GM18507 (cell line): ENCODE results near the gene UQCRC1.

Source experiments
- DNase-seq: peaks from one replicate; pipeline ENCODE4 v3.0.0; 2011; ENCODE audit warnings: low read depth; ENCODE audit not compliant: insufficient read length; ENCODE audit errors: extremely low spot score
- FAIRE-seq: peaks from 2 replicates; lab custom pipeline; 2011; peaks lifted over from hg19 to GRCh38; lab: Jason Lieb, UNC

Gene UQCRC1

DNA sequence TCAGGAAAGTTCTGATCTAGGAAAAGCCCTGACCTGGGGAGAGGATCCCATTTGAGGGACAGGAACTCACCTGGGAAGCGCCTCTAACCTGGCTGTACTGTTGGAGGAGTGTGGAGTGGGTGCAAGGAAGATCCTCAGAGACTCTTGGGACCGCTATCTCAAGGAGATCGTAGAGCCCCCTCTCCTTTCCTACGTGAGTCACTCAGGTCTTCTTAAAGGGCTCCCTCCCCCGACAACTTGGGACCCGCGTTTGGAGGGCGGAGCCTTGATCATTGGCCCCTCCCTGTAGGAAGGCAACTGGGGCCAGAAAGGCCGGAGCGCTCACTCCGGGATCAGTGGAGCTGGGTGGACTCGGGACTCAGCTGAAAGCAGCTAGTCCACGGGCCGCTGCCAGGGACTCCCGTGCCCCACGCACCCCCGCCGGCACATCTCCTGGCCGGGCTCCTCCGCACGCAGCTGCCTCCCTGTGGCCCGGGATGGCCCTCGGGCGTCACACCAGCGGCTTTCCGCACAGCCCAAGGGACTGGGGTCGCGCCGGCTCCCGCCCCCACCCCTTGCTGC, 25.3 kb upstream of the UQCRC1 start:
- DNase-seq (peak; percentile 44), FAIRE-seq (peak; percentile 83)

GRCh38 chr3:48633743-48634142, 24.3 kb upstream of the UQCRC1 start:
- no peak for DNase-seq

DNA sequence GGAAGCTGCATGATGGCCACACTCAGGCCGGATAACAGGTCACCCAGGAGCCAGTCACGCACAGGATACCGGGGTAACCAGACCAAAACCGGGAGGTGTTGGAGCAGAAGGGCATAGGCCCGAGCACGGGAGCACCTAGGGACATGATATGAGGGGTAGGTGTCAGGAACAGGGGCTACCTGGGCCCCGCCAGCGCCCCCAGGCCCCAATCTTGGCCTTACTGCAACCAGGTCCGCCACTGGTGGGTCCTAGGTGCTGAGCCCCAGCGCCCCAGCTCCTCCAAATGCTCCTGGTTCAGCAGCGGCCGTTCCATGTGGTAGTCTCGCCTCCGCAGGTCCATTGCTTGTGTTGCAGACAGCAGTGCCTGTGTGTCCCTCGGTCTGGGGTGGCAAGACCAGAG, 23.8 kb upstream of the UQCRC1 start:
- DNase-seq = no peak

More at GRCh38 chr3:48633743-48634142, 24.3 kb upstream of the UQCRC1 start:
- no peak for FAIRE-seq

GRCh38 chr3:48631516-48632448, 22.3 kb upstream of the UQCRC1 start:
- no peak for DNase-seq
- no peak for FAIRE-seq

More for the DNA sequence above, 23.8 kb upstream of the UQCRC1 start:
- FAIRE-seq = no peak

- DNase-seq (no peak), FAIRE-seq (no peak)
These were observed 21.4 kb upstream of the UQCRC1 start for GRCh38 chr3:48630833-48631232.

- no peak for DNase-seq
- no peak for FAIRE-seq
These were observed 21.0 kb upstream of the UQCRC1 start for GRCh38 chr3:48630407-48630806.

- DNase-seq (no peak), FAIRE-seq (no peak)
These were observed 20.4 kb upstream of the UQCRC1 start for GRCh38 chr3:48629894-48630293.

GRCh38 chr3:48628277-48629017, 19.0 kb upstream of the UQCRC1 start:
- DNase-seq (no peak), FAIRE-seq (no peak)

GRCh38 chr3:48625600-48625999, 16.2 kb upstream of the UQCRC1 start:
- DNase-seq (no peak), FAIRE-seq (no peak)

DNA sequence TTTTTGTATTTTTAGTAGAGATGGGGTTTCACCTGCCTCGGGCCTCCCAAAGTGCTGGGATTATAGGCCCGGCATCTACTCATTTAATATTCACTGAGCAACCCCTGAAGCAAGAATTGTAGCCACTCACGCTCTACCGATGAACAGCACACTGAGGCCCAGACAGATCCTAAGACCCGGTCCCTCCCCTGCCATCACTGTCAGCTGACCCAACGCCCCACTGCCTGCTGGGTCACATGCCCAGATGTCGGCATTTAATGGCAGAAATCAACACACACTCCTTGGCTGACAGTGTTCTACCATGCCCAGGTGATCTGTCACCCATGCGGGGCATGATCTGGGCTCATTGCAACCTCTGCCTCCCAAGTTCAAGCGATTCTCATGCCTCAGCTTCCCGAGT, 15.3 kb upstream of the UQCRC1 start:
- FAIRE-seq = no peak
- no peak for DNase-seq

DNA sequence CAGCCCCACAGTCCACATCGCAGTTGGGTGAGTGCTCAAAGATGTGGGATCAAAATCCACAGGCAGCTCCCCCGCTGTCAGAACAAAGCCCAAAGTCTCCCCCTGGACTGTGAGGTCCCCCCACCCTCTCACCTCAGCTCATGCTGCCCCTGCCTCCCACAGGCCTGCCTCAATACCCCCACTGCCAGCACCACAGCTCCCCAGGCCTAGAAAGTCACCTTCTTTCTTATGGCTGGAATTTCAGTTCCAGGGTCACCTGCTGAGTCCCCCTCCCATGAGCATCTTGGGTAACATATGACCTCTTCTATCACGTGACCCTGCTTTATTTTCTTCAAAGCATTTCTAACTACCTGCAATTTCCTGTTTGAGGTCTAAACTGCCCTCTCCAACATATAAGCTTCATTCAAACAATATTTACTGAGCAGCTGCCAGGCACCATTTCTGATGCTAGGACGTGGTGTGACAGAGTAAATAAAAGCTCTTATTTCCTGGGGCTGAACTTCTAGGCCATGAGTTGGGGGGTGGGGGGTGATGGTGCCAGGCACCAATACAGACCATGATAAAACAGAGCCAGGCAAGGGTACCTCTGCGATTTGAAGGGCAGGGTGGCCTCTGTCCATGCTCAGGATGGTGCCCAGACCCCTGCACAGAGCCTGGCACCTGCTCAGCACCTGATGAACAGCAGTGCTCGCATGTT, 14.6 kb upstream of the UQCRC1 start:
- no peak for DNase-seq
- no peak for FAIRE-seq

- FAIRE-seq (no peak), DNase-seq (no peak)
These were observed 12.0 kb upstream of the UQCRC1 start, which contains the start of gene TMEM89 for GRCh38 chr3:48621461-48621869. Gene TMEM89, minus strand, starts transcription at chr3:48621769. Its CDS starts 13 bp downstream, at chr3:48621756.

DNA sequence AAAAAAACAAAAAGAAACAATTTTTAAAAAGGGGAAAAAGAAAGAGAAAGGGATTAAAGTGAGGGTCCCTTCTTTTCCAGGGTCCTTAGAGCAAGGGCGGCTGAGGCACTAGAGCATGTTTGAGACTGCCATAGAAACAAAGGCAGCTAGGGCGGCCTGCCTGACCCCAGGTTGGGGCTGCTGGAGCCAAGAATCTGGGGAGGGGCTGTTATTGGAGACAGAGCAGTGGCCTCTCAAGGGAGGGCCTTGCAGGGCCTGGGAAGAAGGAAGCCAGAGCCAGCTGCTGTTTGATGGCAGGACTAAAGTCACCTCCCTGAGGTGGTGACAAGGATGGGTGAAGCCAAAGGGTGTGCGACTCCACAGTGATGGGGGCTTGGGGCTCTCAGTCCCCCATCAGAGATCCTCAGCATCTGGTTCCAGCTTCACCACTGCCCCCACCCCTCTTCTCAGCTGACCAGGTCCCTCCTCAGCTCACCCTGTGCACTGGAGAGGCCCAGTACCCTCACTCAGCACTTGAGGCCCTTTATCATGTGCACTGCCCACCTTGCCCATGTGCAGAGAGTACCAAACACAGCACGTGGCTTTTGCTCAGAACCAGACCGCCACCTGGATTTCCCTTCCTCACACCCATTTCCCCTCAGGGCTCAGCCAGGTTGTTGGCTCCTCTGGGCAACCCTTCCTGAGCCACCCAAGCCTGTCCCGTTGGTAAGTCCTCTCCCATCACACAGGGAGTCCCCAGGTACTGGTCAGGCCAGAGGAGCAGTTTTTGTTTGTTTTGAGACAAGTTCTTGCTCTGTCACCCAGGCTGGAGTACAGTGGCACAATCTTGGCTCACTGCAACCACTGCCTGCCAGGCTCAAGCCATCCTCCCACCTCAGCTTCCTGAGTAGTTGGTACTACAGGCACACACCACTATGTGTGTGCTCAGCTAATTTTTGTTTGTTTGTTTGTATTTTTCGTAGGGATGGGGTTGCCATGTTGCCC, 10.4 kb upstream of the UQCRC1 start:
- DNase-seq = no peak
- no peak for FAIRE-seq

- FAIRE-seq (no peak), DNase-seq (no peak)
These were observed 8.1 kb upstream of the UQCRC1 start for GRCh38 chr3:48617559-48617958.

- no peak for FAIRE-seq
- DNase-seq = no peak
These were observed 4.6 kb upstream of the UQCRC1 start for GRCh38 chr3:48614044-48614443.

DNA sequence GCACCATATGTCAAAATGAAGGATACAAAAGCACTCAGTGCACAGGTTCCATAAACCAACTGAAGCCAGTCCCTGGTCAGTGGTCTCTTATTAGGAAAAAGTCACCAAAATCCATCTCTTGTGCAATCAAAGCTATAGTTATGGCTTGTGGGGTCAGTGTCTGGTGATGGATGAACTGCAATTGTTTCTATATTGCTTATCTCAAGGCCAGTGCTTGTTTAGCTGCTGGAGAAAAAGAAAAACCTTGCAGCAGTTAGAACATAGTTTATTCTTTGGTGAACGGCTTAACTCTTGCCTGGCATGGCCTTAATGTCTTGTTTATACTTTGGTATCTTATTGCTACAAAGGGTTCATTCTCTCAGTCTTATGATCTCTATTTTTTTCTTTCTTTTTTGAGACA, 2.9 kb upstream of the UQCRC1 start:
- FAIRE-seq (no peak), DNase-seq (no peak)

DNA sequence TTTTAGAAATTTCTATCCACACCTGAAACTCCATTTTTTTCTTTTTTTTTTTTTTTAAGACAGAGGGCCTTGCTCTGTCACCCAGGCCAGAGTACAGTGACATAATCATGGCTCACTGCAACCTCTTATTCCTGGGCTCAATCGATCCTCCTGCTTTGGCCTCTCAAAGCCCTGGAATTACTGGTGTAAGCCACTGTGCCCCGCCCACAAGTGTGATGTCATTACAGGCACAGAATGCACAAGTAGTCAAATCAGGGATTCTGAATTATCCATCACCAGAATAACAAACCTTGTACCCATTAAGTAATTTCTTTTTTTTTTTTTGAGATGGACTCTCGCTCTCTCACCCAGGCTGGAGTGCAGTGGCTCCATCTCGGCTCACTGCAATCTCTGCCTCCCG, 1.9 kb downstream of the UQCRC1 start:
- FAIRE-seq = no peak
- DNase-seq = no peak

GRCh38 chr3:48601622-48601994, 7.8 kb downstream of the UQCRC1 start:
- no peak for DNase-seq
- no peak for FAIRE-seq
